Liver (tissue), 3 donors: ENCODE measurements around the gene SIGLEC6.

ENCODE experiments used
- CTCF ChIP-seq: fragments of 150-350 bp; IDR thresholded peaks from 2 replicates; pipeline ENCODE4 v1.5.1; 2017; ENCODE audit warnings: improper control_type of control experiment, low read depth, low read length; ENCODE audit not compliant: missing input control
- HNF4A ChIP-seq, 2 donors: conservative IDR thresholded peaks; 2 replicates each; pipeline ENCODE4 v1.6.1; 2016; ENCODE audit warnings: antibody characterized with exemption in 2 of 2, mild to moderate bottlenecking in 2 of 2
- HNF4G ChIP-seq: IDR thresholded peaks from 2 replicates; pipeline ENCODE4 v1.6.1; 2016; ENCODE audit warnings: antibody characterized with exemption
- MAX ChIP-seq: IDR thresholded peaks from 2 replicates; pipeline ENCODE4 v1.6.1; 2016; ENCODE audit warnings: antibody characterized with exemption
- NR2F2 ChIP-seq: IDR thresholded peaks from 2 replicates; pipeline ENCODE4 v1.6.1; 2016; ENCODE audit warnings: antibody characterized with exemption
- RAD21 ChIP-seq, 2 donors: IDR thresholded peaks; 2 replicates each; pipeline ENCODE4 v1.6.1; 2016; ENCODE audit warnings: antibody characterized with exemption in 2 of 2, mild to moderate bottlenecking in 2 of 2
- SP1 ChIP-seq: IDR thresholded peaks from 2 replicates; pipeline ENCODE4 v1.6.1; 2018; ENCODE audit warnings: antibody characterized with exemption, mild to moderate bottlenecking
- TAF1 ChIP-seq: conservative IDR thresholded peaks from 2 replicates; pipeline ENCODE4 v1.6.1; 2016; ENCODE audit warnings: antibody characterized with exemption, mild to moderate bottlenecking
- YY1 ChIP-seq: IDR thresholded peaks from 2 replicates; pipeline ENCODE4 v1.6.1; 2016; ENCODE audit warnings: antibody characterized with exemption, mild to moderate bottlenecking
- TF ChIP-seq, protein P1 (sequence below): IDR thresholded peaks from 2 replicates; pipeline ENCODE4 v1.6.1; 2016; ENCODE audit warnings: antibody characterized with exemption, mild to moderate bottlenecking
- TF ChIP-seq, protein P2 (sequence below): IDR thresholded peaks from 2 replicates; pipeline ENCODE4 v1.6.1; 2016; ENCODE audit warnings: antibody characterized with exemption
- donor health status: healthy.
- donor health status: healthy.

GRCh38 chr19:51567583-51567982 is 36.1 kb upstream of the SIGLEC6 start:
- TF ChIP-seq CTCF: no peak
- TF ChIP-seq, protein P1, sequence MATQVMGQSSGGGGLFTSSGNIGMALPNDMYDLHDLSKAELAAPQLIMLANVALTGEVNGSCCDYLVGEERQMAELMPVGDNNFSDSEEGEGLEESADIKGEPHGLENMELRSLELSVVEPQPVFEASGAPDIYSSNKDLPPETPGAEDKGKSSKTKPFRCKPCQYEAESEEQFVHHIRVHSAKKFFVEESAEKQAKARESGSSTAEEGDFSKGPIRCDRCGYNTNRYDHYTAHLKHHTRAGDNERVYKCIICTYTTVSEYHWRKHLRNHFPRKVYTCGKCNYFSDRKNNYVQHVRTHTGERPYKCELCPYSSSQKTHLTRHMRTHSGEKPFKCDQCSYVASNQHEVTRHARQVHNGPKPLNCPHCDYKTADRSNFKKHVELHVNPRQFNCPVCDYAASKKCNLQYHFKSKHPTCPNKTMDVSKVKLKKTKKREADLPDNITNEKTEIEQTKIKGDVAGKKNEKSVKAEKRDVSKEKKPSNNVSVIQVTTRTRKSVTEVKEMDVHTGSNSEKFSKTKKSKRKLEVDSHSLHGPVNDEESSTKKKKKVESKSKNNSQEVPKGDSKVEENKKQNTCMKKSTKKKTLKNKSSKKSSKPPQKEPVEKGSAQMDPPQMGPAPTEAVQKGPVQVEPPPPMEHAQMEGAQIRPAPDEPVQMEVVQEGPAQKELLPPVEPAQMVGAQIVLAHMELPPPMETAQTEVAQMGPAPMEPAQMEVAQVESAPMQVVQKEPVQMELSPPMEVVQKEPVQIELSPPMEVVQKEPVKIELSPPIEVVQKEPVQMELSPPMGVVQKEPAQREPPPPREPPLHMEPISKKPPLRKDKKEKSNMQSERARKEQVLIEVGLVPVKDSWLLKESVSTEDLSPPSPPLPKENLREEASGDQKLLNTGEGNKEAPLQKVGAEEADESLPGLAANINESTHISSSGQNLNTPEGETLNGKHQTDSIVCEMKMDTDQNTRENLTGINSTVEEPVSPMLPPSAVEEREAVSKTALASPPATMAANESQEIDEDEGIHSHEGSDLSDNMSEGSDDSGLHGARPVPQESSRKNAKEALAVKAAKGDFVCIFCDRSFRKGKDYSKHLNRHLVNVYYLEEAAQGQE: no peak
- no peak for TF ChIP-seq YY1
- TF ChIP-seq, protein P2, sequence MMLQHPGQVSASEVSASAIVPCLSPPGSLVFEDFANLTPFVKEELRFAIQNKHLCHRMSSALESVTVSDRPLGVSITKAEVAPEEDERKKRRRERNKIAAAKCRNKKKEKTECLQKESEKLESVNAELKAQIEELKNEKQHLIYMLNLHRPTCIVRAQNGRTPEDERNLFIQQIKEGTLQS: no peak
- no peak for TF ChIP-seq RAD21 (IDR thresholded peaks at IDR 0.05)
- no peak for TF ChIP-seq SP1
- no peak for TF ChIP-seq MAX
- TF ChIP-seq HNF4A (conservative IDR thresholded peaks at IDR 0.05): no peak
- no peak for TF ChIP-seq TAF1
- TF ChIP-seq HNF4G: no peak
- no peak for TF ChIP-seq NR2F2
